HG02610 (cell line): ENCODE results near the gene GRAPL.
"Not testable (repeated sequence)": the region's sequence is repeated elsewhere in the genome, so short reads cannot be mapped to it uniquely, and the experiment has no call there.

Experiments
- ATAC-seq: cut with Tn5 transposase; IDR thresholded peaks from one replicate; pipeline ENCODE4 v1.9.1; 2021; ENCODE audit warnings: mild to moderate bottlenecking, moderate library complexity; ENCODE audit not compliant: unreplicated experiment

Gene GRAPL

GRCh38 chr17:19187883-19188869 lies 60.8 kb downstream of the GRAPL start:
- ATAC-seq = not testable (repeated sequence)

DNA sequence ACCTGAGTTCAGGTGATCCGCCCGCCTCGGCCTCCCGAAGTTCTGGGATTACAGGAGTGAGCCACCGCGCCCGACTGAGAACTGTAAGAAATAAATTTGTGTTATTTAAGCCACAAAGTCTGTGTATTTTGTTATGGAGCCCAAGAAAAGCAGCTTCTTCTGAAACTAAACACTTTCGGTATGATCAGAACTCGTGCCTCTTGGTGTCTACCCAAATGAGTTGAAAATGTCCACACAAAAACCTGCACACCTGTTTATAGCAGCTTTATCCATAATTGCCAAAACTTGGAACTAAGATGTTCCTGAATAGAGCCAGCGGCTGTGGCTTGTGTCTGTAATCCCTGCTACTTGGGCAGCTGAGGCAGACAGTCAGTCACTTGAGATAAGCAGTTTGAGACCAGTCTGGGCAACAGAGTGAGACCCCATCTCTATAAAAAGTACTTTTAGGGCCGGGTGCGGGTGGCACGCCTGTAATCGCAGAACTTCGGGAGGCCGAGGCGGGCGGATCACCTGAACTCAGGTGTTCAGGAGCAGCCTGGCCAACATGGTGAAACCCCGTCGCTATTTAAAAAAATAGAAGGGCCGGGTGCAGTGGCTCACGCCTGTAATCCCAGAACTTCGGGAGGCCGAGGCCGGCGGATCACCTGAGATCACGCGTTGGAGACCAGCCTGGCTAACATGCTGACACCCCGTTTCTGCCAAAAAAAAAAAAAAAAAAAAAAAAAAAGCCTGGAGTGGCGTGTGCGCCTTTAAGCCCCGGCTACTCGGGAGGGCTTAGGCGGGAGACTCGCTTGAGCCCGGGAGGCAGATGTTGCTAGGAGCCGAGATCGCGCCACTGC lies 61.7 kb downstream of the GRAPL start:
- not testable (repeated sequence) for ATAC-seq

DNA sequence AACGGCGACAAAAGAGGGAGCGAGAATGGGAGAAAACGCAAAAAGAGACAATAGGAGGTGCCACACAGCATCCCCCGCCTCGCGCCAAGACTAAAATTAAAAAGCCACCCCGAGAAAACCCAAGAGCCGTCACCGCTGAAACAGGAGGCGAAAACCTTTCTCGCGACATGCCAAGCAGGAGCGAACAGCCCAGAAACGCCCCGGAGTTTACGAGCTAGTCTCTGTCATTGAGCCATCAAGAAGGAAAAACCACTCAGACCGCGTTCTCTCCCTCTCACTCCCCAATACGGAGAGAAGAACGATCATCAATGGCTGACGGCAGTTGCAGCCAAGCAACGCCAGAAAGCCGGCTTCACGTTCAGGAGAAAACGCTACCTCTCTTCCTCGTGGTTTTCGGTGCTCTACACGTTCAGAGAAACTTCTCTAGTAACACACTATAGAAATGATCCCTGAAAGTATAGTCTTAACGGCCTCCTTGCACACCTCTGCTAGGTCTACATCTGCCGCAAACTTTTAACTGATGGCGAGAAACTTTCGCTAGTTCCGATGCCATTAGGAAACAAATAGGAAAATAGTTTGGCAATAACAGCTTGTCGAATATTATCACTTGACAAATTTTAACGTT lies 62.5 kb downstream of the GRAPL start:
- ATAC-seq = not testable (repeated sequence)

DNA sequence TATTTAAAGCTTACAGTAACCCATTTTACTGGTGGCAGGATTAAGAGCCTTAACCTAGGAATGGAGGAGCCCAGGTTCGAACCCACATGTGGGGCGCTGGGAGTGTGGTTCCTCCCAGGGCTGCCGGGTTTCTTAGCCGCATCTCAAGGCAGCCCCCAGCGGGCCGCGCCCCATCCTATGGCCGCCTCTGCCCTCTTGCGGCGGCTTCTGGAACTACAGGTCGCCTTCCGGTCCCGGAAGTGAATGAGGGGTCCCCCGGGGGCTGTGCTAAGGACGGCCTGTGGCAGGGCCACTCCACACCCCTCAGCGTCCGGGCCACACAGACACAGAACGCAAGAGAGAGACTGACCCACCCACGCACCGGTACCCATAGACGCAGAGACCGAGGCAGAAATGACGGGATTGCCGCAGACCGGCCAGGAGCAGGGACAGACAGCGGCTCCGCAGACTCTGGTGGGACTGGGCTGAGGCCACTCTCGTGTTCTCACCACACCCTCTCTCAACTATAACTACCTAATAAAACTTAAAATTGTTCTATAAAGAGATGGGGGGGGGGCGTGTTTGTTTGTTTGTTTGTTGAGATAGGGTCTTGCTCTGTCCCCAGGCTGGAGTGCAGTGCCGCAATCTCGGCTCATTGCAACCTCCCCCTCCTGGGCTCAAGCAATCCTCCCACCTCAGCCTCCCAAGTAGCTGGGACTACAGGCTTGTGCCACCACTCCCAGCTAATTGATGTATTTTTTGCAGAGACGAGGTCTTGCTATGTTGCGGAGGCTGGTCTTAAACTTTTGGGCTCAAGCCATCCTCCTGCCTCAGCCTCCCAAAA lies 69.2 kb downstream of the GRAPL start:
- peak; percentile 83 for ATAC-seq

DNA sequence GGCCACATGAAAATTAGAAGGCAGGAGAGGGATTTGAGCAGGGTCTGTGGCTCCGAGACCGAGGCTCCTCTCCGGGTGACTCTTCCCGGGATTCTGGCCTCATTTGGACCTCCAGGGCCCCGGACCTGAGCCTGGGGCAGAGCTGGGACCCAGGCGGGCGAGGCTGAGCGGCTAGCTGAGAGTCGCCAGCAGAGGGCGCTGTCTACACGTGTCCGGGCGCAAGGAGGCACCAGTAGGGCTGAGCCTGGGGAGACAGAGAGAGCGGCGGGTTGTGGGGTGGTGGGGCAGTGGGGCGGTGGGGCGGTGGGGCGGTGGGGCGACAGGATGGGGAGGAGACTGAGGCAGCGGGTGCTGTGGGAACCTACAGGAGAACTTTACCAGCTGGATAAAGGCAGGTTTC lies 75.1 kb downstream of the GRAPL start:
- ATAC-seq = not testable (repeated sequence)

DNA sequence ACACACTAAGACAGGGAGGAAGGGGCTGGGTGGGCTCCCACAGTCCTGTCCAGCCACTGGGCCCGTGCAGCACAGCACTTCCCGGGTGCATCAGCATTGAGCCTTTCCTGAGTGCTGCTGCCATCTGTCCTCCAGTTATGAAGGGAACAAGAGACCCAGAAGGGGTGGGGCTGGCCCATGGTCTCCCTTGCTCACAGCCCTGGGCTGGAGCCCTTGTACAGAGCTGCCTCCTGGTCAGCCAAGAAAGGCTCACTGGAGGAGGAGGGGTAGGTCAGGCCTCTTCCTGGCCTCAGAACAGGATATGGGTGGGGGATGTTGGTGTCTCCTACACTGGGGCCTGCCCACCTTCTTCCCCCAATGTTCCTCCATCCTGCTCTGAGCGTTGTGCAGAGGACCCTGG lies 76.0 kb downstream of the GRAPL start:
- not testable (repeated sequence) for ATAC-seq
